Natural killer cell (primary cell): ENCODE data around the gene PPP1R36. TPM values are rescaled to one million over a fixed set of nuclear protein-coding genes. Genes with fewer than 3 reads are reported as not detected.

Experiments
- ATAC-seq, 3 donors: fragments of 150-1000 bp in 2 of 3; fragments of 200-7000 bp in 1 of 3; cut with Tn5 transposase; 1 replicate in 1 of 3; 2 replicates in 2 of 3; pipeline ENCODE4 v1.10.0; 2021; ENCODE audit warnings: mild to moderate bottlenecking in 2 of 3, moderate library complexity in 2 of 3
- DNase-seq, 2 donors: peaks; one replicate each; pipeline versions ENCODE4 v3.0.0 to v3.0.0-alpha.2; 2013 to 2021; ENCODE audit warnings: mixed read lengths in 1 of 2
- H3K27ac ChIP-seq: one replicate; pipeline ENCODE4 v1.5.1; 2013; ENCODE audit warnings: mild to moderate bottlenecking, low read length
- H3K27me3 ChIP-seq: one replicate; pipeline ENCODE4 v1.6.1; 2013; ENCODE audit warnings: low read length; ENCODE audit not compliant: control insufficient read depth, insufficient read depth
- H3K36me3 ChIP-seq: one replicate; pipeline ENCODE4 v1.6.1; 2013; ENCODE audit warnings: low read length; ENCODE audit not compliant: control insufficient read depth, insufficient read depth
- H3K4me1 ChIP-seq: one replicate; pipeline ENCODE4 v1.6.1; 2013; ENCODE audit warnings: low read length; ENCODE audit not compliant: control insufficient read depth, insufficient read depth
- H3K4me3 ChIP-seq: one replicate; pipeline ENCODE4 v1.5.1; 2013; ENCODE audit warnings: low read length
- H3K9me3 ChIP-seq: one replicate; pipeline ENCODE4 v1.6.1; 2013; ENCODE audit warnings: low read length; ENCODE audit not compliant: control insufficient read depth, insufficient read depth
- H3K27ac Mint-ChIP-seq, 2 donors: one replicate each; pipeline ENCODE4 v1.8.0; 2022; ENCODE audit warnings: mild to moderate bottlenecking in 2 of 2, mixed read lengths in 2 of 2, moderate library complexity in 1 of 2
- H3K27me3 Mint-ChIP-seq, 2 donors: one replicate each; pipeline ENCODE4 v1.8.0; 2022; ENCODE audit warnings: low read depth in 2 of 2, mixed read lengths in 2 of 2
- H3K36me3 Mint-ChIP-seq: one replicate; pipeline ENCODE4 v1.8.0; 2022; ENCODE audit warnings: mixed read lengths
- H3K4me1 Mint-ChIP-seq, 2 donors: one replicate each; pipeline ENCODE4 v1.8.0; 2022; ENCODE audit warnings: mixed read lengths in 2 of 2
- H3K4me3 Mint-ChIP-seq: one replicate; pipeline ENCODE4 v1.8.0; 2022; ENCODE audit warnings: mild to moderate bottlenecking, moderate library complexity, mixed read lengths
- H3K9me3 Mint-ChIP-seq, 2 donors: one replicate each; pipeline ENCODE4 v1.8.0; 2022; ENCODE audit warnings: mixed read lengths in 2 of 2
- WGBS: methylation state at CpG from one replicate; pipeline ENCODE4 v1.1.7; 2013; ENCODE audit warnings: missing lambda C conversion rate; ENCODE audit not compliant: insufficient coverage; 5-methylcytosine and 5-hydroxymethylcytosine counted together
- intact Hi-C: fragments of 100-400 bp; cut with micrococcal nuclease; formaldehyde crosslinking; loops from one replicate; pipeline ENCODE4 v1.14.2; 2022
- total RNA-seq, 4 donors: library from RNA; stranded (reverse); fragments of 120-200 nt in 1 of 4; gene quantifications; one replicate each; pipeline versions ENCODE4 v1.2.3 to v1.2.4, GENCODE V29; 2013 to 2022
- TF ChIP-seq, protein P1 (sequence below): fragments of 200-600 bp; IDR thresholded peaks from one replicate; pipeline ENCODE4 v1.8.0; 2022; ENCODE audit warnings: antibody characterized with exemption

PPP1R36 gene
- total RNA-seq, 3 donors from 2014 or later (not counting 1 experiment from before 2014, with no cell fraction given) = 0.60 to 1.2 (median 1.0) TPM

DNA sequence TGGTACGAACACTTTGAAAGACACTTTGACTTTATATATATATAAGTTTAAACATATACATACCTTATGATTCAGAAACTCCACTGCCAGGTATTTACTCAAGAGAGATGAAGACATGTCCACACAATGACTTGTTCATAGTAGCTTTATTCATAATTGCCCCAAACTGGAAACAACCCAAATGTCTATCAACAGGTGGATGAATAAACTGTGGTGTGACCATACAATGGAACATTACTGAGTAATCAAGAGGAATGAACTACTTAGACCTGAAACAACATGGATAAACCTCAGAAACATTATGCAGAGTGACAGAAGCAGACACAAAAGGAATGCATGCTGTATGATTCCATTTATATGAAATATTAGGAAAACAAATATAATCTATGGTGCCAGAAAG, 71.1 kb downstream of the PPP1R36 start:
- ATAC-seq (no peak), DNase-seq (no peak)
- H3K9me3 Mint-ChIP-seq = no peaks in the 10 kb centered on the region
- peaks cover 3 to 7% of the 10 kb centered on the region in 2 donors for H3K27me3 Mint-ChIP-seq
- Histone ChIP-seq H3K27me3 (no peaks in the 10 kb centered on the region), H3K36me3 (no peaks in the 10 kb centered on the region), H3K4me1 (no peaks in the 10 kb centered on the region), H3K9me3 (no peaks in the 10 kb centered on the region), H3K4me3 (no peak overlapping the region), H3K27ac (no peak overlapping the region)
- peaks cover 10 to 11% of the 10 kb centered on the region in 2 donors for H3K4me1 Mint-ChIP-seq
- WGBS = no CpG with 5 or more reads among the region's 1 CpG
- TF ChIP-seq, protein P1, sequence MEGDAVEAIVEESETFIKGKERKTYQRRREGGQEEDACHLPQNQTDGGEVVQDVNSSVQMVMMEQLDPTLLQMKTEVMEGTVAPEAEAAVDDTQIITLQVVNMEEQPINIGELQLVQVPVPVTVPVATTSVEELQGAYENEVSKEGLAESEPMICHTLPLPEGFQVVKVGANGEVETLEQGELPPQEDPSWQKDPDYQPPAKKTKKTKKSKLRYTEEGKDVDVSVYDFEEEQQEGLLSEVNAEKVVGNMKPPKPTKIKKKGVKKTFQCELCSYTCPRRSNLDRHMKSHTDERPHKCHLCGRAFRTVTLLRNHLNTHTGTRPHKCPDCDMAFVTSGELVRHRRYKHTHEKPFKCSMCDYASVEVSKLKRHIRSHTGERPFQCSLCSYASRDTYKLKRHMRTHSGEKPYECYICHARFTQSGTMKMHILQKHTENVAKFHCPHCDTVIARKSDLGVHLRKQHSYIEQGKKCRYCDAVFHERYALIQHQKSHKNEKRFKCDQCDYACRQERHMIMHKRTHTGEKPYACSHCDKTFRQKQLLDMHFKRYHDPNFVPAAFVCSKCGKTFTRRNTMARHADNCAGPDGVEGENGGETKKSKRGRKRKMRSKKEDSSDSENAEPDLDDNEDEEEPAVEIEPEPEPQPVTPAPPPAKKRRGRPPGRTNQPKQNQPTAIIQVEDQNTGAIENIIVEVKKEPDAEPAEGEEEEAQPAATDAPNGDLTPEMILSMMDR = no peak
- no peak overlapping the region for H3K27ac Mint-ChIP-seq
- intact Hi-C loops = no loop called here
- H3K36me3 Mint-ChIP-seq = no peaks in the 10 kb centered on the region
- no peak overlapping the region for H3K4me3 Mint-ChIP-seq

DNA sequence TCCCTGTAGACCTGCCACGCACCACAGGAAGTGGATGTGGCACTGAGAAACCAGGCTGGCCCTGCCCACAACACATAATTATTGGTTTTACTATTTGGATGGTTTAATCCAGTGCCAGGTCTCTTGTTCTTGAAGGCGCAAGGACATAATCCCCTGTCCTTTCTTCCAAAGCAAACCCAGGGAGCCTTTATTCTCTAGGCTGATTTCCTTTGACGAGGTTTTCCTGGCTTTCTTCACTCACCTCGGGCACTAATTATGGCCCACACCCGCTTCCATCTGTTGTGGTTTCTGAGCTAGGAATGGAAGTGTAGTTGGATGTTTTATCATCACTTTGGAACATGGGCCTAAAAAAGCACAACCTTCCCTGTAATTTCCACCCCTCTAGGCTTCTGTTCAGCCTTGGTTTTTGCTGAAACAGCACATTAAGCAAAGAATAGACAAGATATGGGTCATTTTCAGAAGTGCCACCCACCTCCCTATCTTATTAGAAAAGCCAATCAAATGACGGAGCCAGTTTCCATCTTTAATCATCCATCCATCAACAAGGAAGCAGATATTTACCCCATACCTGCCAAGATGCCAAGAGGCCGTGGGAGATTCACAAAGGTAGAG, 73.9 kb downstream of the PPP1R36 start:
- Mint-ChIP-seq H3K36me3 (no peaks in the 10 kb centered on the region), H3K27ac (no peak overlapping the region), H3K4me1 (peaks cover 18 to 20% of the 10 kb centered on the region in 2 donors), H3K4me3 (no peak overlapping the region), H3K9me3 (no peaks in the 10 kb centered on the region), H3K27me3 (peaks cover 3 to 7% of the 10 kb centered on the region in 2 donors)
- no peak for ATAC-seq
- no peak for DNase-seq
- Histone ChIP-seq H3K27ac (no peak overlapping the region), H3K4me3 (no peak overlapping the region), H3K9me3 (no peaks in the 10 kb centered on the region), H3K36me3 (no peaks in the 10 kb centered on the region), H3K27me3 (no peaks in the 10 kb centered on the region), H3K4me1 (peaks cover 6% of the 10 kb centered on the region)
- TF ChIP-seq, protein P1 = no peak
- 72% methylated on average over 4 of the region's 7 CpGs for WGBS
- intact Hi-C loops = no loop called here

DNA sequence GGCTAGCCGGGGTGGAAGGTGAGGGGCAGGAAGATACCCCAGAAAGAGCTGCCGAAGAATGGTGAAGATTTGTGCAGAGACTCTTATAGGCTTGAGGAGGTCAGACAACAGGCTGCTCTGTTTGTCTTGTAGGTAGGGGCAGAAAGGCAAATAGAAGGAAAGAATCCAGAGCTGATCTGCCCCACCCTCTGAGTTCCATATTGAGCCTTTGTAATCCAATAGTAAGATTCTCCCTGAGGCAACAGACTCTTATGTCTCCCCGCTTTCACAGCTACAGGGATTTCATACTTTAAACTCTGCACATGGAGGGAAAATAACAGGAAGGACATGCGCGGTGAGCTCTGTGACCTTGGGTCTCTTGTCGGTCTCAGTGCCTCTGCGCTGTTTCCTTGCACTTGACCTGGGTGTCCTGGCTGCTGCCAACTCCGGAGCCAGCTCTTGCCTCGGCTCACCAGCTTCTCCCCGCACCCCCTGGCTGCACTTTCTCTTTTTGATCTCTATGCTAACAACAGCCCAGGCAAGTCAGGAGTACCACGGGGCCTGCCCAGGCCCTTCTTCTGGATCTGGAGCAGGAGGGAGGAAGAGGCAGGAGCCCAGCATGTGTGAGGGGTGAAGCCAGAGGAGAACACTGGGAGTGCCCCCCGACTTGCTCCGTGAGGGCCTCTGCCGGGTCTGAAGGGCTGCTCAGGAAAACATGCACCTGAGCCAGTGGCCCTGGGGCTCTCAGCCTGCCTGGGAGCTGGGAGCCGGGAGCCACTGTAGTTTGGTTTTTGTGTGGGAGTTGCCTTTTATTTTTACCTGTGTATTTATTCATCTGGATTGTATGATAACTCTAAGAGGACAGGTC, 75.8 kb downstream of the PPP1R36 start:
- 89% methylated on average over 15 of the region's 15 CpGs for WGBS
- intact Hi-C loops = no loop called here
- Mint-ChIP-seq H3K27ac (no peak overlapping the region), H3K36me3 (no peaks in the 10 kb centered on the region), H3K4me3 (no peak overlapping the region), H3K4me1 (peaks cover 24 to 25% of the 10 kb centered on the region in 2 donors), H3K9me3 (no peaks in the 10 kb centered on the region), H3K27me3 (peaks cover 3 to 7% of the 10 kb centered on the region in 2 donors)
- ATAC-seq (no peak), DNase-seq (no peak)
- no peaks in the 10 kb centered on the region for H3K36me3 ChIP-seq
- H3K4me3 ChIP-seq = no peak overlapping the region
- TF ChIP-seq, protein P1 = no peak
- peaks cover 6% of the 10 kb centered on the region for H3K4me1 ChIP-seq
- H3K27me3 ChIP-seq = no peaks in the 10 kb centered on the region
- H3K9me3 ChIP-seq = no peaks in the 10 kb centered on the region
- no peak overlapping the region for H3K27ac ChIP-seq
